NCI-H82 treated with DMSO at 0.1 percent for 48 hours (cell line): Measurements from ENCODE around the gene IGSF22.
A peak's percentile ranks its signal among the peaks of the same experiment; 100 is the strongest.
"Not testable (repeated sequence)": the region's sequence is repeated elsewhere in the genome, so short reads cannot be mapped to it uniquely, and the experiment has no call there.

Experiments used
- DNase-seq: peaks from one replicate; lab custom pipeline; 2025; ENCODE audit not compliant: unreplicated experiment; lab: John Stamatoyannopoulos, UW

The IGSF22 gene

GRCh38 chr11:18692941-18693760 is 32.8 kb downstream of the IGSF22 start:
- no peak for DNase-seq

GRCh38 chr11:18691467-18692140 is 34.4 kb downstream of the IGSF22 start:
- DNase-seq = not testable (repeated sequence)

GRCh38 chr11:18684267-18684666 is 41.7 kb downstream of the IGSF22 start:
- no peak for DNase-seq

GRCh38 chr11:18682466-18682865 is 43.5 kb downstream of the IGSF22 start:
- no peak for DNase-seq

- not testable (repeated sequence) for DNase-seq
These were observed 44.0 kb downstream of the IGSF22 start for GRCh38 chr11:18681949-18682348.

- no peak for DNase-seq
These were observed 48.4 kb downstream of the IGSF22 start for GRCh38 chr11:18677560-18677959.

- DNase-seq = no peak
These were observed 49.2 kb downstream of the IGSF22 start for GRCh38 chr11:18676803-18677202.

GRCh38 chr11:18672209-18672608 is 53.8 kb downstream of the IGSF22 start:
- DNase-seq = not testable (repeated sequence)

GRCh38 chr11:18671246-18671645 is 54.7 kb downstream of the IGSF22 start:
- no peak for DNase-seq

- peak; percentile 2 for DNase-seq
These were observed 56.3 kb downstream of the IGSF22 start for GRCh38 chr11:18669711-18670110.

GRCh38 chr11:18669219-18669596 is 56.8 kb downstream of the IGSF22 start:
- DNase-seq = no peak

- DNase-seq = no peak
These were observed 57.9 kb downstream of the IGSF22 start for GRCh38 chr11:18668131-18668530.

- not testable (repeated sequence) for DNase-seq
These were observed 60.6 kb downstream of the IGSF22 start for GRCh38 chr11:18665353-18665872.

- no peak for DNase-seq
These were observed 68.3 kb downstream of the IGSF22 start for GRCh38 chr11:18657673-18658072.
